ENCODE results near the gene PLCB3. TPM values are rescaled to one million over a fixed set of nuclear protein-coding genes. Genes with fewer than 3 reads are reported as not detected.
A peak's percentile ranks its signal among the peaks of the same experiment; 100 is the strongest.

Gene PLCB3
- total and polyA plus RNA-seq, 4 experiments from 2014 or later, result 0.71 to 11.9 (median 10.8) TPM; not detected in 1

DNA sequence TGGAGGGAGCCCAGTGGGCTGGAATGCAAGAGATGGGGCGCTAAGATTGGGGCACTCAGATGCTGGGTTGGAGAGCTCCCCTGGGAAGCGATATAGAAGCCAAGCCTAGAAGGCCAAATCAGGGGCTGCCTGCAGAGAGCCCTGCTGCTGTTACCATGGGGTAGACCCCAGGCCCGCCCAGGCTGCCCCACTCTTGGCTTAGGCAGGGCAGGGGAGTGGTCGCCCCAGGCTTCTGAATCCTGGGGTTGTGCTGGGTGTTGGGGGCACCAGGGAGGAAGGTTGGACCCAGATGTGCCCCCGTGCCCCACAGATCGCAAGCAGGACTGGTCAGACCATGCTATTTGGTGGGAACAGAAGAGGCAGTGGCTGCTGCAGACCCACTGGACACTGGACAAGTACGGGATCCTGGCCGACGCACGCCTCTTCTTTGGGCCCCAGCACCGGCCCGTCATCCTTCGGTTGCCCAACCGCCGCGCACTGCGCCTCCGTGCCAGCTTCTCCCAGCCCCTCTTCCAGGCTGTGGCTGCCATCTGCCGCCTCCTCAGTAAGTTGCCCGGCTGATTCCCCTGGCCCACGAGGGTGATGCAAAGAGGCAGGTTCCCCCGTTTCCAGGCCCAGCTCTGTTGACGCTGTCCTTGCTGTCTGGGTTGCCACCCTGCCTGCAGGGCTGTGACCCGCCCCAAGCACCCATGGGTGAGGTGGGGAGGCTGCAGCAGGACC, 40.9 kb upstream of the PLCB3 start:
- H3K9me3 Mint-ChIP-seq, result peaks cover 0 to 2% (median 0%) of the 10 kb centered on the region in 8 donors
- H3K4me1 Mint-ChIP-seq, result peaks cover 16 to 57% (median 38%) of the 10 kb centered on the region in 4 donors
- H3K27me3 Mint-ChIP-seq, result no peaks in the 10 kb centered on the region
- Histone ChIP-seq H3K36me3 (ENCODE audit: insufficient read depth, low read length) (peaks cover 26% of the 10 kb centered on the region), H3K9me3 (ENCODE audit: control insufficient read depth in 1 of 2, low read length in 2 of 2) (no peaks in the 10 kb centered on the region), H3K4me3 (ENCODE audit: low read length in 2 of 2) (no peak overlapping the region), H3K27me3 (ENCODE audit: insufficient read depth, low read length) (no peaks in the 10 kb centered on the region), H3K27ac (ENCODE audit: low read depth, low read length) (no peak overlapping the region), H3K4me1 (ENCODE audit: insufficient read depth, low read length) (peaks cover 27% of the 10 kb centered on the region)
- no peak for DNase-seq
- intact Hi-C loops (cut with micrococcal nuclease), result no loop called here
- CTCF ChIA-PET (ENCODE audit: partially characterized antibody), result interaction anchor here (8.6 to 9.7 kb wide), 2 partner anchors 13 to 92 kb away, joined by 207 to 367 read pairs; partner anchors contain the start of genes CATSPERZ, DNAJC4, ESRRA and NUDT22
- H3K36me3 Mint-ChIP-seq, result peaks cover 17 to 60% of the 10 kb centered on the region in 2 donors
- POLR2A ChIA-PET (ENCODE audit: partially characterized antibody), result interaction anchor here (1.2 to 22.7 kb wide), 2 partner anchors 23 to 61 kb away, joined by 3 to 937 read pairs; partner anchors contain the start of genes DNAJC4, FKBP2, NUDT22 and PLCB3
- peak overlapping the region in 2 of 8 donors; percentile 31 to 67 for H3K4me3 Mint-ChIP-seq
- peak overlapping the region in 5 of 7 donors; percentile 10 to 92 (median 71) for H3K27ac Mint-ChIP-seq

DNA sequence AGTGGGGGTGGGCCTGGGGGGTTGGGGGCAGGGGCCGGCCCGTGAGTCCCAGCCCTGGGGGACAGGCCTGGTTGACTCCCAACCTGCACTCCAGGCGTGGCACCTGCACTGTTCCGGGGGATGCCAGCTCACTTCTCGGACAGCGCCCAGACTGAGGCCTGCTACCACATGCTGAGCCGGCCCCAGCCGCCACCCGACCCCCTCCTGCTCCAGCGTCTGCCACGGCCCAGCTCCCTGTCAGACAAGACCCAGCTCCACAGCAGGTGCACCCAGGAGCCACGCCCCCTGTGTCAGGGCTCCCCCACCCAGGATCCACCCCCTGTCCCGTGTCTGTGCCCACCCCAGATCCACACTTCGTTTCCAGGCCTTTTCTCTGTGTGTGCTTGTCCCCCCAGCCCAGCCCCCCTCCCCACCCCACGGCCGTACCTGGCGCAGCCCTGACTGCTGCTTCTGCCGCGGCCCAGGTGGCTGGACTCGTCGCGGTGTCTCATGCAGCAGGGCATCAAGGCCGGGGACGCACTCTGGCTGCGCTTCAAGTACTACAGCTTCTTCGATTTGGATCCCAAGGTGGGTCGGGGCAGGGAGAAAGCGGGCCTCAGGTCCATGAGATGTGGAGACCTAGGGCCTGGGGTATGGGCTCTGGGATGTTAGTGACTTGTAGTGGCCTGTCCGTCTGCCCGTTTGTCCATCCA, 40.0 kb upstream of the PLCB3 start:
- peaks cover 26% of the 10 kb centered on the region for H3K36me3 ChIP-seq (ENCODE audit: insufficient read depth, low read length)
- no peaks in the 10 kb centered on the region for H3K27me3 Mint-ChIP-seq
- H3K27ac Mint-ChIP-seq, result peak overlapping the region in 2 of 7 donors; percentile 68 to 79
- no peak overlapping the region for H3K4me3 ChIP-seq (ENCODE audit: low read length in 2 of 2)
- H3K9me3 ChIP-seq (ENCODE audit: control insufficient read depth in 1 of 2, low read length in 2 of 2), result no peaks in the 10 kb centered on the region
- intact Hi-C loops (cut with micrococcal nuclease), result no loop called here
- ChIA-PET CTCF (ENCODE audit: partially characterized antibody) (interaction anchor here (9.7 kb wide), 1 partner anchor 12 kb away, joined by 207 read pairs; the partner anchor contains the start of genes DNAJC4, NUDT22 and TRPT1), POLR2A (ENCODE audit: partially characterized antibody) (interaction anchor here (1.2 to 22.7 kb wide), 3 partner anchors 22 to 60 kb away, joined by 3 to 937 read pairs (median 5); partner anchors contain the start of genes DNAJC4, FKBP2, NUDT22 and PLCB3)
- no peak for DNase-seq
- H3K4me1 ChIP-seq (ENCODE audit: insufficient read depth, low read length), result peaks cover 19% of the 10 kb centered on the region
- peaks cover 17 to 61% of the 10 kb centered on the region in 2 donors for H3K36me3 Mint-ChIP-seq
- H3K27me3 ChIP-seq (ENCODE audit: insufficient read depth, low read length), result no peaks in the 10 kb centered on the region
- H3K4me3 Mint-ChIP-seq, result peak overlapping the region in 2 of 8 donors; percentile 21 to 35
- H3K4me1 Mint-ChIP-seq, result peaks cover 16 to 48% (median 32%) of the 10 kb centered on the region in 4 donors
- no peak overlapping the region for H3K27ac ChIP-seq (ENCODE audit: low read depth, low read length)
- H3K9me3 Mint-ChIP-seq, result peaks cover 0 to 2% (median 0%) of the 10 kb centered on the region in 8 donors

- Histone ChIP-seq H3K27ac (ENCODE audit: low read depth, low read length) (no peak overlapping the region), H3K4me3 (ENCODE audit: low read length in 2 of 2) (no peak overlapping the region), H3K27me3 (ENCODE audit: insufficient read depth, low read length) (no peaks in the 10 kb centered on the region), H3K36me3 (ENCODE audit: insufficient read depth, low read length) (peaks cover 43% of the 10 kb centered on the region), H3K9me3 (ENCODE audit: control insufficient read depth in 1 of 2, low read length in 2 of 2) (no peaks in the 10 kb centered on the region), H3K4me1 (ENCODE audit: insufficient read depth, low read length) (no peaks in the 10 kb centered on the region)
- Mint-ChIP-seq H3K9me3 (no peaks in the 10 kb centered on the region), H3K4me3 (no peak overlapping the region), H3K27ac (peak overlapping the region in 2 of 7 donors; percentile 8 to 38), H3K36me3 (peaks cover 18 to 42% of the 10 kb centered on the region in 2 donors), H3K4me1 (peaks cover 11 to 12% (median 11%) of the 10 kb centered on the region in 4 donors), H3K27me3 (no peaks in the 10 kb centered on the region)
- DNase-seq, result no peak
- ChIA-PET CTCF (ENCODE audit: partially characterized antibody) (interaction anchor here (0.6 to 18.8 kb wide), 3 partner anchors 10 to 268 kb away, joined by 3 to 207 read pairs (median 3); partner anchors contain the start of gene FERMT3), POLR2A (ENCODE audit: partially characterized antibody) (interaction anchor here (0.7 to 38.9 kb wide), 4 partner anchors 7 to 68 kb away, joined by 4 to 937 read pairs (median 472); partner anchors contain the start of genes BAD, DNAJC4, FERMT3 and FKBP2)
- intact Hi-C loops (cut with micrococcal nuclease), result no loop called here
These were observed 34.5 kb upstream of the PLCB3 start for GRCh38 chr11:64216879-64217278.

GRCh38 chr11:64218628-64219353, 32.5 kb upstream of the PLCB3 start:
- no peak overlapping the region for H3K4me3 Mint-ChIP-seq
- Histone ChIP-seq H3K4me3 (ENCODE audit: low read length in 2 of 2) (no peak overlapping the region), H3K27ac (ENCODE audit: low read depth, low read length) (peak overlapping the region; percentile 19), H3K9me3 (ENCODE audit: control insufficient read depth in 1 of 2, low read length in 2 of 2) (no peaks in the 10 kb centered on the region), H3K4me1 (ENCODE audit: insufficient read depth, low read length) (no peaks in the 10 kb centered on the region), H3K27me3 (ENCODE audit: insufficient read depth, low read length) (no peaks in the 10 kb centered on the region), H3K36me3 (ENCODE audit: insufficient read depth, low read length) (peaks cover 45% of the 10 kb centered on the region)
- no peaks in the 10 kb centered on the region for H3K9me3 Mint-ChIP-seq
- no peak for DNase-seq
- intact Hi-C loops (cut with micrococcal nuclease), result no loop called here
- H3K36me3 Mint-ChIP-seq, result peaks cover 10 to 40% of the 10 kb centered on the region in 2 donors
- CTCF ChIA-PET (ENCODE audit: partially characterized antibody), result interaction anchor here (18.8 kb wide), 1 partner anchor 12 kb away, joined by 207 read pairs; the partner anchor contains the start of gene FERMT3
- H3K27me3 Mint-ChIP-seq, result no peaks in the 10 kb centered on the region
- peaks cover 2 to 7% (median 5%) of the 10 kb centered on the region in 4 donors for H3K4me1 Mint-ChIP-seq
- H3K27ac Mint-ChIP-seq, result peak overlapping the region in 4 of 7 donors; percentile 59 to 75 (median 67)
- POLR2A ChIA-PET (ENCODE audit: partially characterized antibody), result interaction anchor here (1.1 to 38.9 kb wide), 4 partner anchors 9 to 52 kb away, joined by 3 to 937 read pairs (median 470); partner anchors contain the start of genes DNAJC4, FERMT3, FKBP2 and NUDT22

DNA sequence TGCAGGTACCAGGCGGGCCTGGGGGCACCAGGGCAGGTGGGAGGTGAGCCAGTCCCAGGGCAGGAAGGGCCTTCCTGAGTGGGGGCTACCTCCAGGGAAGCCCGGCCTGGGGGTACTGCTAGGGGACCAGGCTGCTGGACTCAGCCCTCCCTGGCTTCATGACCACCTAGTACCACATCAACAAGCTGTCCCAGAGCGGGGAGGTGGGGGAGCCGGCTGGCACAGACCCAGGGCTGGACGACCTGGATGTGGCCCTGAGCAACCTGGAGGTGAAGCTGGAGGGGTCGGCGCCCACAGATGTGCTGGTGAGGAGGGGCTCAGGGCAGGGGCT, 32.0 kb upstream of the PLCB3 start:
- H3K4me3 Mint-ChIP-seq, result no peak overlapping the region
- intact Hi-C loops (cut with micrococcal nuclease), result no loop called here
- peak overlapping the region; percentile 19 for H3K27ac ChIP-seq (ENCODE audit: low read depth, low read length)
- H3K4me3 ChIP-seq (ENCODE audit: low read length in 2 of 2), result no peak overlapping the region
- no peaks in the 10 kb centered on the region for H3K9me3 Mint-ChIP-seq
- ChIA-PET POLR2A (ENCODE audit: partially characterized antibody) (interaction anchor here (1.1 to 38.9 kb wide), 4 partner anchors 10 to 51 kb away, joined by 3 to 937 read pairs (median 470); partner anchors contain the start of genes DNAJC4, FERMT3, FKBP2 and NUDT22), CTCF (ENCODE audit: partially characterized antibody) (interaction anchor here (1.0 to 18.8 kb wide), 2 partner anchors 13 to 82 kb away, joined by 3 to 207 read pairs; partner anchors contain the start of gene FERMT3)
- H3K27me3 ChIP-seq (ENCODE audit: insufficient read depth, low read length), result no peaks in the 10 kb centered on the region
- peak overlapping the region in 1 of 7 donors; percentile 29 for H3K27ac Mint-ChIP-seq
- H3K27me3 Mint-ChIP-seq, result no peaks in the 10 kb centered on the region
- no peaks in the 10 kb centered on the region for H3K9me3 ChIP-seq (ENCODE audit: control insufficient read depth in 1 of 2, low read length in 2 of 2)
- H3K4me1 ChIP-seq (ENCODE audit: insufficient read depth, low read length), result no peaks in the 10 kb centered on the region
- peaks cover 42% of the 10 kb centered on the region for H3K36me3 ChIP-seq (ENCODE audit: insufficient read depth, low read length)
- peaks cover 10 to 38% of the 10 kb centered on the region in 2 donors for H3K36me3 Mint-ChIP-seq
- peaks cover 3 to 6% (median 4%) of the 10 kb centered on the region in 4 donors for H3K4me1 Mint-ChIP-seq
- DNase-seq, result no peak

- Histone ChIP-seq H3K9me3 (ENCODE audit: control insufficient read depth in 1 of 2, low read length in 2 of 2) (no peaks in the 10 kb centered on the region), H3K27me3 (ENCODE audit: insufficient read depth, low read length) (no peaks in the 10 kb centered on the region), H3K36me3 (ENCODE audit: insufficient read depth, low read length) (peaks cover 42% of the 10 kb centered on the region), H3K27ac (ENCODE audit: low read depth, low read length) (peak overlapping the region; percentile 19), H3K4me1 (ENCODE audit: insufficient read depth, low read length) (peaks cover 1% of the 10 kb centered on the region), H3K4me3 (ENCODE audit: low read length in 2 of 2) (no peak overlapping the region)
- Mint-ChIP-seq H3K36me3 (peaks cover 10 to 35% of the 10 kb centered on the region in 2 donors), H3K4me1 (peaks cover 4 to 7% (median 5%) of the 10 kb centered on the region in 4 donors), H3K4me3 (no peak overlapping the region), H3K27me3 (no peaks in the 10 kb centered on the region), H3K27ac (no peak overlapping the region), H3K9me3 (no peaks in the 10 kb centered on the region)
- intact Hi-C loops (cut with micrococcal nuclease), result no loop called here
- no peak for DNase-seq
- ChIA-PET POLR2A (ENCODE audit: partially characterized antibody) (interaction anchor here (1.1 to 38.9 kb wide), 4 partner anchors 10 to 51 kb away, joined by 3 to 937 read pairs (median 470); partner anchors contain the start of genes DNAJC4, FERMT3, FKBP2 and NUDT22), CTCF (ENCODE audit: partially characterized antibody) (interaction anchor here (1.0 to 18.8 kb wide), 2 partner anchors 13 to 82 kb away, joined by 3 to 207 read pairs; partner anchors contain the start of gene FERMT3)
These were observed 31.6 kb upstream of the PLCB3 start for GRCh38 chr11:64219755-64220154.

Data from CD4-positive, alpha-beta memory T cell (primary cell).